Stimulated activated CD8-positive, alpha-beta memory T cell treated with anti-CD3 and anti-CD28 coated beads, Interleukin-4, amount 100 ng/mL, for 48 hours (primary cell): Measurements from ENCODE around the gene CDYL.

Source experiments
- DNase-seq: peaks from one replicate; pipeline ENCODE4 v3.0.0-alpha.2; 2020

The CDYL gene

GRCh38 chr6:4910037-4910760 lies 134.0 kb downstream of the CDYL start:
- DNase-seq, result no peak

DNA sequence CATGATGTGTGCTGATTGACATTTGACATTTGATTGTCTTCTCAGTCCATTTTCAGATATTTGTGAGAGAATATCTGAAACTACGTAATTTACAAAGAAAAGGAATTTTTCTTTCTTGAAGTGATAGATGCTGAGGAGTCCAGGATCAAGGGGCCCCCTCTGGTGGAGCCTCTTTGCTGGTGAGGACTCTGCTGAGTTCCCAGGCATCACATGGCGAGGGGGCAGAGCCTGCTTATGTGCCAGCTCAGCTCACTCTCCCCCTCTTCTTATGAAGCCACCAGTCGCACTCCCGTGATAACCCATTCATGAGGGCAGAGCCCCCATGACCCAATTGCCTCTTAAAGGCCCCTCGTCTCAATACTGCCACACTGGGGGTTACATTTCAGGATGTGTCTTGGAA lies 136.4 kb downstream of the CDYL start:
- DNase-seq, result no peak

DNA sequence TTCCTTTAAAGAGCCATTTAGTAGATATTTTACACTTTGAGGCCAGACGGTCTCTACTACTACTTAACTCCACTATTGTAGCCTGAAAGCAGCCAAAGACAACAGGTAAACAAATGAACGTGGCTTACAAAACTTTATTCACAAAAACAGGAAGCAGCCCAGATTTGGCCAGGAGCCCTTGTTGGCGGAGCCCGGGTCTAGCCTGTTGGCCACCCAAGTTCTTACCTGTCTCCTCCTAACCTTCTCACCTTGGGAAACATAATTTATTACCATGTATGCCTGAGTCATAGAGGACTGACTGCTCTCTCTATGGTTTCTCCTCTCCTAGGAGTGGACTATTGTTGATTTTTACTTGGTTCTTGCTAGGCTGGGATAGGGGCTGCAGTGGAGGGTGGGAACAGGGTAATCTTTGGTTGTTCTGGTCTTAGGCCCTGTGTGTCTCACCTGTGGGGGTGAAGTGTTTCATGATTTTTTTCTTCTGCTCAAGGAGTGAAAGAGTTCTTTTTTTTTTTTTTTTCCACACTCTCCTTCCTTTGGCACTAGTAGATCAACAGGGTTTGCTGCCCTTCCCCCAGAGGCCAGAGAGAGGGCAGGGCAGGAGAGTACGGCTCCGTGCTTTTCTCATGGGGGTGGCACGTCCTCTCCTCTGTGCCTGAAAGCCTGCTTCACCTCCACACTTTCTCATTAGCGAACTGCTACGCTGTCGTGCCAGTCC lies 137.7 kb downstream of the CDYL start:
- DNase-seq, result no peak

DNA sequence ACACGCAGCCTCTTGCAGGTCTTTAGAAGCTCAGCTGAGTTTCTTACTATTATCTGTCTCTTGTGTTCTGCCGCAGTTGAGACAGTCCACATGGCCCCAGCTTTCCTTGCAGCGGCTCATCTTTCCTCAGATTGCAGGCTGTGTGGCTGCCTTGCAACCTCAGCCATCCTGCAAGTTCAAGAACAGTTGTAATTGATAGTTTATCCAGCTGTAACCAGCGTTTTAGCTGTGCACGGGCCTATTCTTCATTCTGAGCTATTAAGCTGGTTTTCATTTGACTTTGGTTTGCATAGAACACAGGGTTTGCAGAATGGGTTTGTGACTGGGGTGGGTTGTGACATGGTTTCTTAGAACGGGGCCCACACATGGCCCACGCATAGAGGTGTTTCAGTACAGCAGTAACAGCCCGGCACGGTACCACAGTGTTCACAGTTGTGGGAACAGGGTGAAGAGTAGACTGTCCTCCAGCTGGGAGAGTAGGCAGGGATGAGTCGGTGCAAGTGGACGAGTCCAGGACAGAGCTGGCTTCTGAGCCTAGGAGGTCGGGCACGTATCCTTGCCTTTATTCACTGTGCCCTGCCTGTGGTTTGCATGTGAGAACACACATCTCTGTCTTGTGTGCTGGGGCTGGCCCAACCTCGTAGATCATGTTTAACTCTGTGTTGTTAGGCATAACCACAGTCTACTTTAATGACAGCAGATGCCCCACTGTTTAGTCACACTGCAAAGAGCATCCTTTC lies 138.4 kb downstream of the CDYL start:
- peak; percentile 52 for DNase-seq

DNA sequence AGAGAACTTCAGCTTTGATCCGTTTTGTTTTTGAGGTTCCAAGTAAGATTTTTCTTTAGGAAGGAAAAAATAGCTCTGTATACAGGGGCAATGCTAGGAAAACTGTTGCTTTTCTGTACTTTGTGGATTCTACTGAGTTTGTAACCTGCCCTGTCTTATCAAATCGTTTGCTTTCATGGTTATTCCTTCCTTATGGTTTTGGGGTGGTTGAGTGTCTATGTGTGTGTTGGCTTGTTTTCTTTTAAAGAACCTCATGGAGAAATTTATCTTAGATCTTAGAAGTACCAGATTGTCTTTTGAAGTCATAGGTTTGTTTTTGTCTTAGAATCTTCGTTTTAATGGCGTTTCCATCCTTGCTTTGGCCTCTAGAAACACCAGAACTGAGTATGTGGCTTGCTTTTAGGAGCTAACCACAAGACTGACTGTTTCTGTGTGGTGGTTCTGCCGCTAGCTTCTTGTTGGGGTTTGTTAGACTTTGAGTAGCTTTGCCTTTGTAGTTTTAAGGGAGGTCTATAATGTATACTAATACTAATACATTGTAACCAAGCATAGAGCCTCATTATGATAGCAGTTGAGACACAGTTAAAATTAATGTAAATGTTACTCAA lies 140.9 kb downstream of the CDYL start:
- no peak for DNase-seq

- no peak for DNase-seq
These were observed 144.8 kb downstream of the CDYL start for GRCh38 chr6:4920914-4921410.

GRCh38 chr6:4922488-4923037 lies 146.4 kb downstream of the CDYL start:
- DNase-seq, result no peak

- DNase-seq, result no peak
These were observed 146.9 kb downstream of the CDYL start for GRCh38 chr6:4923081-4923480.

- DNase-seq, result no peak
These were observed 148.6 kb downstream of the CDYL start for GRCh38 chr6:4924661-4925271.

GRCh38 chr6:4925580-4925979 lies 149.4 kb downstream of the CDYL start:
- DNase-seq, result no peak

GRCh38 chr6:4928426-4928825 lies 152.2 kb downstream of the CDYL start:
- DNase-seq, result no peak

DNA sequence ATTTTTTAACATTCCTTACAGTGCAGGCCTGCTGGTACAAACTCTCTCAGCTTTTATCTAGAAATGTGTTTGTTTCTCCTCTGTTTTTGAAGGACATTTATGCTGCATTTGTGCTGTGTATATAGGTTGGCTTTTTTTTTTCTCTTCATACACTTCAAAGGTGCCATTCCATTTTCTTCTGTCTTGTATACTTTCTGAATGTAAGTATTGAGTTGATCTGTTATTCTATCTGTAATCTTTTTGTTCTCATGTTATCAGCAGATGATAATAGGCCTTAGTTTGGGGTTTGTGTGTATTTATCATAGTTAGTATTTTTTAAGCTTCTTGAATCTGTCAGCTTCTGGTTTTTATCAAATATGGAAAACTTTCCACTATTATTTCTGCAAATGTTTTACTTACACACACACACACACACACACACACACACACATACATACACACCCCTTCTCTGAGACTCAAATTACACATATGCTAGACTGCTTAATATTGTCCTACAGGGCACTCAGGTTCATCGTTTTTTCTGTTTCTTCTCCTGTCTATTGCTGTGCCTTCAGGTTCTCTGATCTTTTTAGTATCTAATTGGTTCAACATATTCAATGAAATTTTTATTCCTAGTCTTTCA lies 153.0 kb downstream of the CDYL start:
- DNase-seq, result no peak

DNA sequence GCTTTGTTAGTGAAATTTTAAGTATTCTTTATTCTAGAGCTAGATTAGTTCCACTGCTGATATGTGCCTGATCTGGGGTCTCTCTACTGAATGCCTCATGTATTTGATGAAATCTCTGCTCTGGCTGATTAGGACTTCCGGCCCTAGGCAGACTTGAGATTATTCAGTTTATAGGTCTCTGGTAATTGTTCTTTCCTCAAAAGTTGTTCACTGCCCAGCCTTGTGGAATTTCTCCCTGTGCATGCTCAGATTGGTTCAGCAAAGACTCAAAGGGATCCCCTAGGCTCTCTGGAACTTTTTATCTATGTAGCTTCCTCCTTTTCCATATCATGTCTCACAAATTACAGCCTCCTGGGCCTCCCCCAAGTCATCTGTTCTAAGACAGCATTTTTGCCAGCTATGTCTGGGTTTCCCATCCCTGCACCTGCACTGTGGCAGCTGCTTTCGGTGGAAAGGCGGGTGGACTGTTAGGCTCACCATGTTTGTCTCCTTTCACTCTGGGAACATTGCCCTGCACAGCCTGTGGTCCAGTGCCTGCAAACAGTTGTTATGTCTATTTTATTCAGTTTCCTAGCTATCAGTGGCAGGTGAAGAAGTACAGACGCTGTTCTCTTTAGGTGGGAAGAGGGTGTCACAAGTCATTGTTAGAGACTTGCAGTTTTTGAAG lies 154.0 kb downstream of the CDYL start:
- DNase-seq, result no peak

GRCh38 chr6:4931530-4932227 lies 155.5 kb downstream of the CDYL start:
- DNase-seq, result no peak

GRCh38 chr6:4932228-4932903 lies 156.2 kb downstream of the CDYL start:
- no peak for DNase-seq

GRCh38 chr6:4935486-4935885 lies 159.3 kb downstream of the CDYL start:
- DNase-seq, result peak; percentile 47

DNA sequence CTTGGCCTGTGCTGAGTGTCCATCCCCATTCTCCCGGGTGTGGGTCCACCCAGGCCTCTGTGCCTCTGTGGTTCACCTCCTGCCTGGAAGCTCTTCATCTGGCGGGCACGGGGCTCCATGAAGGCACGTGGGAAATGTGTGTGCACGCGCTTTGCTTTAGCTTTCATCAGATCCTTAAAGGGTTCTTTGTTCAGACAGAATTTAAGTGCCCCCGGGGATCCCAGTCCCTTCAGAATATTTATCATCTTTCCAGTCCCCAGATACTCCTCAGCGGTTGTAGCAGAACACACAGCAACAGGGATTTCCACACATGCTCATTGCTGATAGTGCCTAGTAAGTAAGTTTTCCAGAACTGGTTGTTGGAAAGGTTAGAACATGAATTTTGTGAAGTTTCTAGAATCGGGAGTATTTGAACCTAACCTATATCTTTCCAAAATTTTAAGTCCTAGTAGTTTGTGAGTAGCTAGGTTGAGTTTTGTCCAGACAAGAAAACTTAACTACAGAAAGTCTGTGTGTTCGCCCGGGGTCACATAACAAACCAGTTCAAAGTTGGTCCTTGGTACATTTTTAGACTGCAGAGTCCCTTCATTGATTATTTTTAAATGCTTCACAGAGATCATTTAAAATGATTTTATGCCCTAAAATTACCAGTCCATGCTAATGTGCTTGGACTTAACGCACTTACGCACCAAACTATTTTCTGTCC lies 159.9 kb downstream of the CDYL start:
- DNase-seq, result no peak

DNA sequence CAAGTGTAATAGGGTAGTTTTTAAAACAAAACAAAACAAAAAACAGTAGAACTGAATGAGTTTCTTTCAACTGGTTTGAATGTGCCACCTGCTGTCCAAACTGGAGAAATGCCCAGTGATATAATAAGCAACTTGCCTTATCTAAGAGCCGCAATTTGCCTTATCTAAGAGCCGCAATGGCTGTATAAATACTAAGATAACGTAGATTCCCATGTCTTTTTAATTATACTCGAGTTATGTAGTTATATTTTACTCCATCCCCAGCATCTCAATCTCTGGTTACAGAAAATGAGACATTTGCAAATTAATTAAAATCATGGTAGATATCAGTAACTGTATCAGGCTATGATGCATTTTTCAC lies 160.5 kb downstream of the CDYL start:
- DNase-seq, result no peak

DNA sequence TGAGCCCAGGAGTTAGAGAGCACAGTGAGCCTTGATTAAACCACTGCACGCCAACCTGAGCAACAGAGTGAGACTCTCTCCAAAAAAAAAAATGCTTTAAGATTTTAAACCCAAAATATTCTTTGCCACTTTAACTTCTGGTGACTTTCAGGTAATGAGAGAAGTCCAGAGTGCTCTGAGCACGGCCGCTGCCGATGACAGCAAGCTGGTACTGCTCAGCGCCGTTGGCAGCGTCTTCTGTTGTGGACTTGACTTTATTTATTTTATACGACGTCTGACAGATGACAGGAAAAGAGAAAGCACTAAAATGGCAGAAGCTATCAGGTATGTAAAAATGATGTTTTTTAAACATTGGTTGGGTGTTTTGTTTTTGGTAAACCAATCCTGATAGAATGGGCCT lies 161.2 kb downstream of the CDYL start:
- no peak for DNase-seq

DNA sequence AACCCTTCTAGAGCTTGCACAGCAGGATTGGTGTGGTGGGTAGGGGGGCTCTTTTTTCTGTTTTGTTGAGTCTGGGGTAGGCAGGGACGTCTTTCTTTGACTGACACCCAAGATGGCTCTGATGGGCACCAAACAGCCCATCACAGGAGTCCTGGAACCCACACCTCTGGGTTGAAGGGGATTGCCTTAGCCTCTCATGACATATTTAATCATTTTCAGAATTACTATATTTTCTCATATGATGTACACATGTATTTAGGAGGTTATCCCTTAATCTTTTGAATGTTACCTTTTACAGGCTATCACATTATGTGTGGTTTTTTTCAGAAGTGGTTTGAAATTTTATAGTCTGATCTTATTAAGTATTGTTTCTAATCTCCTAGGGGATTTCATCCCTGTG lies 163.0 kb downstream of the CDYL start:
- DNase-seq, result no peak
